Epithelial cell of esophagus (primary cell): ENCODE data around the gene ALPL.

Source experiments
- DNase-seq: peaks from one replicate; pipeline ENCODE4 v3.0.0; 2010; ENCODE audit warnings: low read depth
- H3K4me3 ChIP-seq: 2 replicates; pipeline ENCODE4 v1.5.1; 2011; ENCODE audit warnings: mild to moderate bottlenecking, low read length, control low read depth
- CTCF ChIP-seq: IDR thresholded peaks from 2 replicates; pipeline ENCODE4 v1.5.1; 2011; ENCODE audit warnings: low read depth, mild to moderate bottlenecking, low read length, control low read depth, inconsistent platforms; ENCODE audit not compliant: insufficient read depth; ENCODE audit errors: missing control alignments

Gene ALPL

GRCh38 chr1:21507511-21508270 lies 1.5 kb upstream of the ALPL start:
- H3K4me3 ChIP-seq, result no peak overlapping the region
- DNase-seq, result no peak
- TF ChIP-seq CTCF, result no peak

GRCh38 chr1:21508580-21509350 lies 458 bp upstream of the ALPL start:
- H3K4me3 ChIP-seq, result no peak overlapping the region
- TF ChIP-seq CTCF, result peak; percentile 35
- peak; percentile 54 for DNase-seq

GRCh38 chr1:21510113-21510493 lies 880 bp downstream of the ALPL start:
- DNase-seq, result no peak
- TF ChIP-seq CTCF, result no peak
- no peak overlapping the region for H3K4me3 ChIP-seq

GRCh38 chr1:21510885-21511578 lies 1.8 kb downstream of the ALPL start:
- H3K4me3 ChIP-seq, result no peak overlapping the region
- TF ChIP-seq CTCF, result peak; percentile 18

GRCh38 chr1:21511579-21512522 lies 2.6 kb downstream of the ALPL start:
- DNase-seq, result peak; percentile 24
- no peak overlapping the region for H3K4me3 ChIP-seq
- no peak for TF ChIP-seq CTCF

More at GRCh38 chr1:21510885-21511578, 1.8 kb downstream of the ALPL start:
- DNase-seq, result no peak

- no peak for TF ChIP-seq CTCF
- DNase-seq, result no peak
- H3K4me3 ChIP-seq, result no peak overlapping the region
Observed at GRCh38 chr1:21514245-21514644, 5.0 kb downstream of the ALPL start.
